Heart right ventricle (tissue), 16 donors: Measurements from ENCODE around the gene ZW10. TPM values are rescaled to one million over a fixed set of nuclear protein-coding genes. Genes with fewer than 3 reads are reported as not detected.
"Not testable (repeated sequence)": the region's sequence is repeated elsewhere in the genome, so short reads cannot be mapped to it uniquely, and the experiment has no call there.

Experiments
- ATAC-seq, 8 donors: fragments of 200-7000 bp; cut with Tn5 transposase; one replicate each; pipeline ENCODE4 v1.9.1; 2020; ENCODE audit warnings: mild to moderate bottlenecking in 8 of 8, moderate library complexity in 8 of 8, moderate number of reproducible peaks in 1 of 8
- DNase-seq, 2 donors: peaks; one replicate each; pipeline ENCODE4 v3.0.0-alpha.2; 2020
- H3K27ac ChIP-seq, 10 donors: fragments of 200-600 bp; sonication (generic) in 2 of 10; one replicate each; pipeline versions ENCODE4 v1.5.0 to v1.8.0; 2020 to 2022; ENCODE audit warnings: mild to moderate bottlenecking in 3 of 10
- H3K27me3 ChIP-seq, 7 donors: fragments of 200-600 bp; one replicate each; pipeline ENCODE4 v1.8.0; 2021 to 2022; ENCODE audit warnings: mild to moderate bottlenecking in 2 of 7
- H3K36me3 ChIP-seq, 9 donors: fragments of 200-600 bp; sonication (generic) in 1 of 9; one replicate each; pipeline versions ENCODE4 v1.5.0 to v1.8.0; 2020 to 2022; ENCODE audit warnings: mild to moderate bottlenecking in 2 of 9
- H3K4me1 ChIP-seq, 9 donors: fragments of 200-600 bp; sonication (generic) in 1 of 9; one replicate each; pipeline versions ENCODE4 v1.5.0 to v1.8.0; 2020 to 2022; ENCODE audit warnings: mild to moderate bottlenecking in 4 of 9
- H3K4me3 ChIP-seq, 10 donors: fragments of 200-600 bp; sonication (generic) in 2 of 10; one replicate each; pipeline versions ENCODE4 v1.5.0 to v1.8.0; 2020 to 2022; ENCODE audit warnings: mild to moderate bottlenecking in 7 of 10, moderate library complexity in 2 of 10
- H3K9me3 ChIP-seq, 11 donors: fragments of 200-600 bp in 10 of 11; sonication (generic) in 2 of 11; one replicate each; pipeline versions ENCODE4 v1.5.0 to v1.8.0; 2013 to 2022; ENCODE audit warnings: mild to moderate bottlenecking in 2 of 11, control low read depth in 1 of 11, moderate library complexity in 1 of 11
- WGBS, 2 donors: extraction: QIAGEN DNeasy Blood & Tissue Kit; methylation state at CpG; one replicate each; pipeline ENCODE4 v1.1.7; 2013; ENCODE audit warnings: inconsistent platforms in 1 of 2; 5-methylcytosine and 5-hydroxymethylcytosine counted together
- intact Hi-C, 10 donors: fragments of 100-400 bp; cut with DNase I; formaldehyde crosslinking; loops; one replicate each; pipeline versions ENCODE4 v1.11.1 to v1.14.2; 2022
- polyA plus RNA-seq, 2 donors: library from polyadenylated mRNA; stranded (reverse); fragments of 200-250 nt; gene quantifications; one replicate each; pipeline ENCODE4 v1.2.3, GENCODE V29; 2013
- total RNA-seq, 10 donors: library from RNA; stranded (reverse); fragmentation: NEBNext Ultra II Directional in 3 of 10; extraction: Animal tissue kit (Norgen Biotek cat#: 25700) in 3 of 10; gene quantifications; one replicate each; pipeline versions ENCODE4 v1.2.1 to v1.2.4, GENCODE V29; 2021 to 2023
- TF ChIP-seq, protein P1 (sequence below), 9 donors: fragments of 200-600 bp; sonication (generic) in 2 of 9; IDR thresholded peaks; one replicate each; pipeline versions ENCODE4 v1.5.0 to v1.8.0; 2021 to 2022; ENCODE audit warnings: antibody characterized with exemption in 9 of 9, mild to moderate bottlenecking in 5 of 9, moderate library complexity in 1 of 9
- donor health status: Arrhythmogenic right ventricular cardiomyopathy.
- donor health status: ischemic (EF 13 %, LVEDD 7.1; RV severe dilation, severe dysfunction).
- donor health status: healthy with polysubstance abuse.
- donor health status: DM: no; HTN: yes; CAD: no.
- donor health status: DM: no; HTN: no; CAD: no.
- donor health status: ischemic (EF 25% LVEDD 6.9; RV normal size, moderate dysfunction).
- donor health status: ischemic (EF 25% LVEDD 5.7; RV mildly dilated, moderate dysfunction).
- donor health status: healthy.
- donor health status: DM: yes; HTN: yes; CAD: no.
- donor health status: Ischemic cardiomyopathy.
- donor health status: ischemic (EF 35%, LVEDD 5.7; RV mildly dilated, moderate dysfunction).
- donor health status: nonischemic (EF 11% LVEDD 7.7; RV severe dilation, severe dysfunction).
- donor health status: DM: yes; HTN: yes; CAD: no.
- donor health status: PGD.
- donor health status: ischemic (EF 29% LVEDD 5.4; RV normal size, mild dysfunction).
- donor health status: nonischemic (EF 23%, LVEDD 6.1; RV moderate dilation, normal function).

ZW10 gene
- total and polyA plus RNA-seq, 12 donors: 2.2 to 11.4 (median 9.2) TPM

- TF ChIP-seq, protein P1, sequence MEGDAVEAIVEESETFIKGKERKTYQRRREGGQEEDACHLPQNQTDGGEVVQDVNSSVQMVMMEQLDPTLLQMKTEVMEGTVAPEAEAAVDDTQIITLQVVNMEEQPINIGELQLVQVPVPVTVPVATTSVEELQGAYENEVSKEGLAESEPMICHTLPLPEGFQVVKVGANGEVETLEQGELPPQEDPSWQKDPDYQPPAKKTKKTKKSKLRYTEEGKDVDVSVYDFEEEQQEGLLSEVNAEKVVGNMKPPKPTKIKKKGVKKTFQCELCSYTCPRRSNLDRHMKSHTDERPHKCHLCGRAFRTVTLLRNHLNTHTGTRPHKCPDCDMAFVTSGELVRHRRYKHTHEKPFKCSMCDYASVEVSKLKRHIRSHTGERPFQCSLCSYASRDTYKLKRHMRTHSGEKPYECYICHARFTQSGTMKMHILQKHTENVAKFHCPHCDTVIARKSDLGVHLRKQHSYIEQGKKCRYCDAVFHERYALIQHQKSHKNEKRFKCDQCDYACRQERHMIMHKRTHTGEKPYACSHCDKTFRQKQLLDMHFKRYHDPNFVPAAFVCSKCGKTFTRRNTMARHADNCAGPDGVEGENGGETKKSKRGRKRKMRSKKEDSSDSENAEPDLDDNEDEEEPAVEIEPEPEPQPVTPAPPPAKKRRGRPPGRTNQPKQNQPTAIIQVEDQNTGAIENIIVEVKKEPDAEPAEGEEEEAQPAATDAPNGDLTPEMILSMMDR (IDR thresholded peaks at IDR 0.05): no peak
- Histone ChIP-seq H3K27me3 (no peaks in the 10 kb centered on the region), H3K4me1 (peaks cover 0 to 3% (median 0%) of the 10 kb centered on the region in 9 donors), H3K36me3 (peaks cover 0 to 100% (median 65%) of the 10 kb centered on the region in 9 donors), H3K9me3 (no peaks in the 10 kb centered on the region), H3K27ac (no peak overlapping the region), H3K4me3 (no peak overlapping the region)
- intact Hi-C loops: loop anchor here in 1 of 10 donors (10.0 kb wide), 1 partner anchor 462 kb away; no protein-coding TSS in a partner anchor
- no peak for ATAC-seq
- DNase-seq: no peak
Measured at GRCh38 chr11:113802621-113803020, 29.1 kb upstream of the ZW10 start.

GRCh38 chr11:113796663-113797259 is 23.3 kb upstream of the ZW10 start:
- intact Hi-C loops: loop anchor here in 5 of 10 donors (5.0 to 10.0 kb wide), 3 partner anchors 482 to 492 kb away; partner anchors contain the start of gene TTC12 (in 1 of the 5)
- DNase-seq: peak in 1 of 2 donors; percentile 35
- peaks cover 0 to 49% (median 31%) of the 10 kb centered on the region in 9 donors for H3K36me3 ChIP-seq
- H3K4me3 ChIP-seq: no peak overlapping the region
- 47 to 52% methylated on average over 3 of the region's 3 CpGs for WGBS, 2 donors
- ATAC-seq: peak; percentile 80 to 93 (median 88)
- no peak overlapping the region for H3K27ac ChIP-seq
- H3K27me3 ChIP-seq: no peaks in the 10 kb centered on the region
- H3K9me3 ChIP-seq: no peaks in the 10 kb centered on the region
- H3K4me1 ChIP-seq: peaks cover 0 to 3% (median 0%) of the 10 kb centered on the region in 9 donors
- TF ChIP-seq, protein P1 (IDR thresholded peaks at IDR 0.05): peak; percentile 39 to 71 (median 62)

DNA sequence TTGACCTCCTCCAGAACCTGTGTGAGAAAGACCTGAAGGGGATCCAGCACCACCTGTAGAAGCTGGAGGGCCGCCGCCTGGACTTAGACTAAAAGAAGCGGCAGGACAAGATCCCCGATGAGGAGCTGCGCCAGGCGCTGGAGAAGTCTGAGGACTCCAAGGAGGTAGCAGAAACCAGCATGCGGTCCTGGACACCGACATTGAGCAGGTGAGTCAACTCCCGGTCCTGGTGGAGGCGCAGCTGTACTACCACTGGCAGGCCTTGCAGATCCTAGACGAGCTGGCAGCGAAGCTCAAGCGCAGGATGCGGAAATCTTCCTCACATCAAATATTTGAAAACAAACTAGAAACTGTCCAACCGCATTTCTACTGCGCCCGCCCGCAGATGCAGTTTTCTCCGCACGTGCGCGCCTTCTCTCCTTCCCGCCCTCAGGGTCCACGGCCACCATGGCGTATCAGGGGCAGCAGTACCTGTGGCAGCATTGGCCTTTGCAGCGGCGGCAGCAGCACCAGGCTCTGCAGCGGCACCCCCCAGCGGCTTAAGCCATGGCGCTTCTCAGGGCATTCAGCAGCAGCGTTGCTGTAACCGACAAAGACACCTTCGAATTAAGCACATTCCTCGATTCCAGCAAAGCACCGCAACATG is 16.3 kb upstream of the ZW10 start:
- Histone ChIP-seq H3K36me3 (no peaks in the 10 kb centered on the region), H3K27ac (no peak overlapping the region), H3K27me3 (peaks cover 0 to 4% (median 0%) of the 10 kb centered on the region in 7 donors), H3K4me3 (no peak overlapping the region), H3K4me1 (no peaks in the 10 kb centered on the region), H3K9me3 (no peaks in the 10 kb centered on the region)
- ATAC-seq: no peak
- TF ChIP-seq, protein P1 (IDR thresholded peaks at IDR 0.05): no peak
- DNase-seq: no peak
- WGBS, 2 donors: 80 to 85% methylated on average over 35 of the region's 35 CpGs
- intact Hi-C loops: loop anchor here in 3 of 10 donors (10.0 kb wide), 2 partner anchors 475 to 485 kb away; partner anchors contain the start of gene TTC12 (in 1 of the 3)

GRCh38 chr11:113789016-113789415 is 15.5 kb upstream of the ZW10 start:
- intact Hi-C loops, H3K4me3 ChIP-seq, DNase-seq, H3K9me3 ChIP-seq, ATAC-seq, H3K36me3 ChIP-seq, H3K27ac ChIP-seq, H3K27me3 ChIP-seq, H3K4me1 ChIP-seq: not testable (repeated sequence)
- 83 to 84% methylated on average over 22 of the region's 22 CpGs for WGBS, 2 donors

GRCh38 chr11:113782134-113782533 is 8.6 kb upstream of the ZW10 start:
- peaks cover 0 to 19% (median 0%) of the 10 kb centered on the region in 9 donors for H3K4me1 ChIP-seq
- no peaks in the 10 kb centered on the region for H3K27me3 ChIP-seq
- no peak overlapping the region for H3K4me3 ChIP-seq
- 87 to 94% methylated on average over 1 of the region's 1 CpG for WGBS, 2 donors
- H3K9me3 ChIP-seq: no peaks in the 10 kb centered on the region
- ATAC-seq: no peak
- TF ChIP-seq, protein P1 (IDR thresholded peaks at IDR 0.05): no peak
- DNase-seq: no peak
- intact Hi-C loops: no loop called here
- no peak overlapping the region for H3K27ac ChIP-seq
- H3K36me3 ChIP-seq: no peaks in the 10 kb centered on the region
